GM21737 (cell line): ENCODE results near the gene RIT1.
A peak's percentile ranks its signal among the peaks of the same experiment; 100 is the strongest.

ENCODE experiments used
- ATAC-seq: cut with Tn5 transposase; IDR thresholded peaks from one replicate; pipeline ENCODE4 v1.9.1; 2021; ENCODE audit warnings: mild to moderate bottlenecking, moderate library complexity; ENCODE audit not compliant: unreplicated experiment

The RIT1 gene

GRCh38 chr1:155859881-155860871, 51.0 kb downstream of the RIT1 start:
- peak; percentile 21 for ATAC-seq

GRCh38 chr1:155859234-155859829, 51.8 kb downstream of the RIT1 start, which contains the start of gene SYT11:
TSS of gene SYT11 (plus strand) at chr1:155859567. CDS start at chr1:155859762, 195 bp downstream.
- peak; percentile 64 for ATAC-seq

- ATAC-seq, result no peak
Measured at GRCh38 chr1:155858800-155859233, 52.3 kb downstream of the RIT1 start.

- ATAC-seq, result peak; percentile 47
Measured at GRCh38 chr1:155856975-155857930, 53.9 kb downstream of the RIT1 start, which contains the start of gene GON4L. TSS of gene GON4L (minus strand) at chr1:155857214. CDS start at chr1:155853780, 3,434 bp downstream.

- no peak for ATAC-seq
Measured at GRCh38 chr1:155856257-155856974, 54.7 kb downstream of the RIT1 start.

GRCh38 chr1:155850345-155850744, 60.8 kb downstream of the RIT1 start:
- no peak for ATAC-seq

- no peak for ATAC-seq
Measured at GRCh38 chr1:155847823-155848529, 63.2 kb downstream of the RIT1 start.
